Measurements from ENCODE around the gene MAGI2.
"Not testable (repeated sequence)": the region's sequence is repeated elsewhere in the genome, so short reads cannot be mapped to it uniquely, and the experiment has no call there.

Gene MAGI2

DNA sequence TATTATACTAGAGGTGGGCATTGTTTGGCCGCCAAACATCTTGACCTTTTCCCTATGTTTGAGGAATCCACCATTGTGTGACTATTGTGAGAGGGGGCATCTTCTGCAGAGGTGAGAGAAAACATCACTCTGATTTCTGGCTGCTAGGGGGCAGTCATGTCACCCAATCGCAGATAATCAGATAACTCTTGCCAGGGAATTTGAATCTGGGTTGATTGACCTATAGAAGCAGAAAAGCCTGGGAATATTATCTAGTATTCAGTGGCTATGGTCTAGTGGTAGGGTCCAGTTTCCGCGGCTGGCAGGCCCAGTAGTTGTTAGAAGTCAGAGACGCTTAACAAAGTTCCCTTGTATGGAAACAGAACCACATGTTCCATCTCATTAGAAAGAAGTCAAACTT, 846.4 kb downstream of the MAGI2 start:
- DNase-seq: no peak

DNA sequence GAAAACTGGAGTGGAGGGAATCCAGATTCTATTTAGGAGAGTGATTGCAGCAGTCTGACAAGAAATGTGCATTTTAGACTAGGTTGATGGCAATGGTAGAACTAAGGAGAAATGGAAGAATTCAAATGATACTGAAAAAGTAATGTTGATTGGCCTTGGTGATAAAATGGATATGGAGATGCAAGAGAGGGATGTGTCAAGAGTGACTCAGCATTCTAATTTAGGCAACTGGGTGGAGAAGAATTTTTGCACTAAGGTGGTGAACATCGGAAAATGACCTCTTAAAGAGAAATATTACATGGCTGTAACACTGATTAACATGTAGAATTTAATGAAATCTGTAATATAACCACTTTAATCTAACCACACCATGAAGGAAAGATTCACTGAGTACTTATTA, 848.3 kb downstream of the MAGI2 start:
- no peak for DNase-seq

DNA sequence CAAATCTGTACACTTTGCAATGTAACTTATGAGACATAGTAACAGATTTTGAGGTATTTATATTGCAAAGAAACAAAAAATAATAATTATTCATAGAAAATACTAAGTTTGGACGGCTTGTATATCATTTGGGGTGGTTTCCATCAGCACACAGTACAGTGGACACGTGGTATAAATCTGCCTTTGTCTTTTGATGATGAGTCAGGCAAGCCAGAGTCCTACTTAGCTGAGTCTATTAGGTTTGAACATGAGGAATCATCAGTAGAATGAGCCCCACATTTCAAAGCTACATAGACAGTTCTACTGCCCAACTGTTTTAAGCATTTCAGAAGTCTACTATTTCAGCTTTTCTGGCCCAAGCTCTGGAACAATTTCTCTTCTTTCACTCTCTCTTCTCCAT, 851.7 kb downstream of the MAGI2 start:
- no peak for DNase-seq

DNA sequence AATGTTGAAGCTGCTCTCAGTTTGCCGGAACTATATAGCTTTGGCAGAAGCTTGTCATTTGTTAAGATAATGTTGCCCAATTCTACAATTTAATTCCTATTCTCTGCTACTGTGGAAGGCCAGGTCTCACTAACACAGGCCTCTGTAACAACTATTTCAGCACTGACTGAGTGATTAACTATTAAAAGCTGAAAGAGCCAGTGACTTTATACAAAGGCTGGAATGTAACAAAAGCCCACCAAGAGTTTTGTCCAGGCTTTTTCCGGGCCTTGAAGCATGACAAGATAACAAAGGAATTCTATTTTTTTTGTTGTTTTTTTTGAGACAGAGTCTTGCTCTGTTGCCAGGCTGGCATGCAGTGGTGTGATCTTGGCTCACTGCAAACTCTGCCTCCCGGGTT, 859.3 kb downstream of the MAGI2 start:
- no peak for DNase-seq

DNA sequence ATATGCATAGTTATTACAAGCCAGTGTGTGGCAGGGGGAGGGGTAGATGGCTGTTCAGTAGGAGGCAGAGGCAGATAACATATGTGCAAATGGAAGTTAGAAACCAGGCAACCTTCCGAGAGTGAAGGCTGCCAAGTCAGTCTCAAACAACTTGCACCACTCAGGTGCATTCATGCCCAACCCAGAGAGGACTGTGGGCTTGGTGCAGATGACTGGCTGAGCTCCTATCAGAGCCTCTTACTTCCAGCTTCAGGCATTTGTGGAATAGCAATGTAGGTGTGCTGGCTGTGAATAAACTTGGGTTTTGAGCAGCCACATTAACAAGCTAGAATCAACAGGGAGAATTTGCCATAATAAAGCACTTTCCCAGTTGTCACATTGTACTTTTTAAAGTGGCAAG, 865.1 kb downstream of the MAGI2 start:
- no peak for DNase-seq

DNA sequence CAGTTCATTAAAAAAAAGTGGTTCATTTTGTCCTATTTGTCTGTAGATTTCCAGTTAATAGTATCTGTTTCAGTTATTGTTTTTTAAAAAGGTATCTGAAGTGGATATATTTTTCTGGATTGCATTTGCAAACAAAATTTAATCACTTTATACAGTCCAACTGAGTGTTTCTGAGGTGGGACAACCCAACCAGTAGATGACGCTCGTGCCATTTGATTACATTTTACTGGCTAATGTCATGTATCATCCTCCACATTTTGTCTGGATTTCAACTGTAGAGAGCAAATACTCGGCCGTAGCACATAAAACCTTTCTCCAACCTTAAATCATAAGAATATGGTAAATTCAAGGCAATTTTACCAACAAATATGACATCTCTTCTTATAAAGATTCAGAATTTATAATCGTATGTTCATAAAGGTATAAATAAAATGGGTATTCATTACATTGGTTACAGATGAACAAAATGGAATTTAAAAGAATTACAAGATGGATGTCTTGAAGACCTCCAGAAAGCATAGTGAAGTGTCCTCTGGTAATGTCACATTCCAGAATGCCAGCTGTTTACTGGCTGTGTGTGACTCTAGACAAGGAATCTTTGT, 865.9 kb downstream of the MAGI2 start:
- DNase-seq: no peak

DNA sequence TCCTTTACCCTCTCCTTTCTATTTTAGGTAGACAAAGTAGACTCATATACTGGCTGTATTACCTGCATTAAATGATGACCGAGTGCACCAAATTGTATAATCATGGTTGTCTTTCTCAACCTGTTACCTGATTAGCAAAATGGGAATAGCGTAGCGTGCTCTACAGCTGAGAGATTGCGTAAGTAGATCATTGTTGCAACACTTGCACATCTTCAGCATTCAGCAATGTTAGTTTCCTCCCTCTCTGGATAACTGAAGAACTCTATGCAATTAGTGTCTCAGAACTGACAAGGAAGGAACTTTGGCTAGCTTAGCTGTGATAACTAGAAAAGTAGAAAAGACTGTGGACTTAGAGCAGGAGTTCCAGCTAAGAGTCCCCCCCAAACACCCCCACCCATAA, 867.5 kb downstream of the MAGI2 start:
- no peak for DNase-seq

DNA sequence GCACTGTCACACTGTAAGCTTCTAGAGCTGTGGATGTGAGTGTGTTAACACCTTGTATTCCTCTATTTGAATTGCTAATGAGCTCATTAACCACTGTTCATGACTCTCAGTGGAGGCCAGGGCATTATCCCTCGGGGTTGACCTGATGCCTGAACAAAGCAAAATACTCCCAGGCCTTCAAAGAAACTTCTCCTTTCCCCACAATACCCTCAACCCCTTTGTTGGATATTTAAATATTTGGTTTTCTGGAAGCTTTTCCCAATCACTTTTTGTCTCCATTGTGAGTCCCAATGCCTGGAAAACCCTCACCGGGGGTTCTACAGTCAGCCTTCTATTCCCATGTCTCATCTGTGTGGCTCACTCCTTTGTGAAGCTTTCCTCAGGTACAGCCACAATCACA, 874.8 kb downstream of the MAGI2 start:
- DNase-seq: no peak

DNA sequence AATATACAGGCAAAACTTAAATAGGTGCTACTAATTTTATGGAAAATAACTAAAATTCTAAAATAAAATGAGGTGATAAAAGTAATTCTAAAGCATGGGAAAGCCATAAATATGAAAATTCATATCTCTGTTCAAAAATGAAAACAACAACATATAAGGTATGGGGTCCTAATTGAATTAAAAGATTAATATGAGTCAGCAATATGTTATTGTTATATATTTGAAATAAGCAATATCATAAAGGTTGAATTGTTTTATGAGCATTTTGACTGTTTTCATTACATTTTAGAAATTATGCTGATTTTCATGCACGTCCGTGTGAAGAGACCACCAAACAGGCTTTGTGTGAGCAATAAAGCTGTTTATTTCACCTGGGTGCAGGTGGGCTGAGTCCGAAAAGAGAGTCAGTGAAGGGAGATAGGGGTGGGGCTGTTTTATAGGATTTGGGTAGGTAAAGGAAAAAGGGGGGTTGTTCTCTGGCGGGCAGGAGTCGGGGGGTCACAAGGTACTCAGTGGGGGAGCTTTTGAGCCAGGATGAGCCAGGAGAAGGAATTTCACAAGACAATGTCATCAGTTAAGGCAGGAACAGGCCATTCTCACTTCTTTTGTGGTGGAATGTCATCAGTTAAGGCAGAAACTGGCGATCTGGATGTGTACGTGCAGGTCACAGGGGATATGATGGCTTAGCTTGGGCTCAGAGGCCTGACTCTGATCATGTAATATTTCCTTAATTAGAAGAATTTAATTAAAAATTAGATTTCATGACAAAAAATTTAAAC, 876.1 kb downstream of the MAGI2 start:
- not testable (repeated sequence) for DNase-seq

DNA sequence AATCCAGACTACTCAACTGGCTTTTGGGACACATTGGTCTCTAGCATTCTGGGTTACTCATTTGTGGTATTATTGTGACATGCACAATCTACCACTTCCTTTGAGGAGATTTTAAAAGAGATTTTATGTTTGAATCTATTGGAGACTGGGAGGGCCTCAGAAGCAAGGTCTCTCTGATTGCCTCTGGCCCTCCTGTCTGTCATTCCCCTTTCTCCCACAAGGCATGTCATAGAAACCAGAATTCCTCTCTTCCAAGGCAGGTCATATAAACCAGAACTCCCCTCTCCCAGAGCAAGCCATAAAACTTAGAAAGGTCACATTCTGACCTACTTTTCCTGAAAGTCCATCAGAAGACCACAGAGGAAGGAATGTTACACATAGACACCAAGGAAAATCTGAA, 877.2 kb downstream of the MAGI2 start:
- no peak for DNase-seq

DNA sequence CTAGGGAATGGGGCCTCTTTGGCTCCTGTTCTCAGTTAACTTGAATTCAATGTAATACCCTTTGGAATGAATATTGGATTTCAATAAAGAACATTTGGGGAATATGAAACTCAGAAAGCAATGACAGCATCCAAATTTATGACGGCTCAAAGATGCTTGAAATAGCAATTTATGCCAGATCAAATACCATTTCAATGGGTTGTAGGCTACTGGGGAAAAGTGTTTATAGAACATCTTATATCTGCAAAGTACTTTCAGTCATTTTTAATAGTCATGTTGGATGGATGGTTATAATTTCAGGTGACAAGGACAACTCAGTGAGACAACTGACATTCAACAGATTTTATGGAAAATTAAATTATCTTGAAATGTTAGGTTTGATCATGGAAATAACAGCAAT, 882.2 kb downstream of the MAGI2 start:
- no peak for DNase-seq

DNA sequence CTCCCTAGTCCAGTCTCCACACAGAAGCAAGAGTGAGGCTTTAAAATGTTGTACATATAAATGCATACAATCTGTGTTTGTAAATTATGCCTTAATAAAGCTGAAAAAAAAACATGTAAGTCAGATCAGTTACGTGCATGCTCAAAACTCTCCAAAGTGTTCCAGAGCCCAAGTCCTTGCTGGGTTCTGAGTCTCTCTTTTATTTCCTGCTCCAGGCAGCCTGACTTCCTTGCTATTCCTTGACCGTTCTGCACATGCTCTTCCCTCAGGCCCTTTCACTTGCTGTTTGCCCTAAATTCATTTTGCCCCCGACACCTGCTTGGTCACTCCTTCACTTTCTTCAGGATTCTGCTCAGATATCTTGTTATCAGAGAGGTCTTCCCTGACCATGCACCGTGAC, 884.8 kb downstream of the MAGI2 start:
- DNase-seq: no peak

DNA sequence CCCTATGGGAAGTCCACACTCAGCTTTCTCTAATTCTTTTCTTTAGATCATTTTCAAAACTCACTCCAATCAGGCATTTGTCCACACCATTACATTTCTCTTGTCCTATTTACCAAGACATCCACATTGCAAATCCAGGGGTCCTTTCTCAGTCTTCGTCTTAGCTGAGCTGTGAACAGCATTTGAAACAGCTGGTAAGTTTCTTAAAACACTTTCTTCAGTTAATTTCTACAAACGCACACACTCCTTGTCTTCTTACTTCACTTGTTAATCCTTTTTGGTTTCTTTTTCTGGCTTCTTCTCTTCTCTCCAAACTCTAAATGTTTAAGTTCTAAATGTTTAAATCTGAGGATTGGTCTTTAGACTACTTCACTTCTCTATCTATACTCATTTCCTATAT, 885.6 kb downstream of the MAGI2 start:
- DNase-seq: no peak

DNA sequence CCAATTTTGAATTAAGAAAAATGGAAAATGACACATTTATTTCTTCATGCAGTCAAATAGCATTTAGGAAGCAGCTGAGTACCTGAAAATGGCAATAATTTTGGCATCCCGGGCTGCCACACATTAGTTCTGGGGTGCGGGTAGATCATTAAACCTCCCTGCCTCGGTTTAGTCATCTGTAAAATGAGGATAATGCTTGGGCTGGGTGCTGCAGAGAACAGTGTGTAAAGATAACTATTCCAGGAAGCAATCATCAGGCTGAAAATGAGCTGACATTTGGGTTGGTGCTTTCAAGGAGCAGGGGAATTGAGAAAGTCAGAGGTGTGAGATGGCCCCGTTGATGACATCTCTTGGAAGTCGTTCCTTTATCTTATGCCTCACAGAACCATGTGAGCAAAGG, 887.7 kb downstream of the MAGI2 start:
- DNase-seq: no peak

DNA sequence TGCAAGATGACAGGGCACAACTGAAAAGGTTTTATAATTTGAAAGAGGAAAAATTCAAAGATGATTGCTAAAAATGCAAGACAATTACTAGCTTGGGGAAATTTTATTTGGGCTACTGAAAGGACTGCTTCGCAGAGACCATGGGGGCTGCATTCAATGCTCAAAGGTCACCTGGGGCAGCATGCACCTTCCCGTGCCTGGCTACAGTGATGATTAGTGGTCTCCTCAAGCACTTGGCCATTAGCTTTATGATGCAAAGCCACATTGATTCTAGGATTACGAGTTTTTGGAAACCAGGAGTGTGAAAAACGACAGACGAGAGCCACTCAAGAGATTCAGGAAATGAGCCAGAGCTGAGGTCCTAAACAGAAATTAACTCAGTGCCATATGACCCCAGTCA, 890.3 kb downstream of the MAGI2 start:
- no peak for DNase-seq

DNA sequence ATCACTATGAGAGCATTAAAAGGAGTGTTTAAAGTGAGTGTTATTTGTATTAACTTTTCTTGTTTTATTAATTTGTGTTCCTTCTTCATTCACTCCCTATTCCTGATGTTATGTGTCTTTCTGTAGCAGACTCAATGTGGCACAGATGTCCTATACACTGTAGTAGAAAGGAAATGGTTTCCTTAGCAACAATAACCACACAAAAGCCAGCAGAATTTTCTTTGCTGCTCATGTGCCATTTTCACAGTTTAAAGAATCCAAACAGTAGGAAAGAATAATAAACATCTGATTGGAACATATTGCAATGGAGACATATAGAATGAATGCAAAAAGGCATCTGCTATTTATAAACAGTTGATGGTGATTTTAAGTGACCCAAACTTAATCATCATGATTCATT, 891.3 kb downstream of the MAGI2 start:
- DNase-seq: no peak

DNA sequence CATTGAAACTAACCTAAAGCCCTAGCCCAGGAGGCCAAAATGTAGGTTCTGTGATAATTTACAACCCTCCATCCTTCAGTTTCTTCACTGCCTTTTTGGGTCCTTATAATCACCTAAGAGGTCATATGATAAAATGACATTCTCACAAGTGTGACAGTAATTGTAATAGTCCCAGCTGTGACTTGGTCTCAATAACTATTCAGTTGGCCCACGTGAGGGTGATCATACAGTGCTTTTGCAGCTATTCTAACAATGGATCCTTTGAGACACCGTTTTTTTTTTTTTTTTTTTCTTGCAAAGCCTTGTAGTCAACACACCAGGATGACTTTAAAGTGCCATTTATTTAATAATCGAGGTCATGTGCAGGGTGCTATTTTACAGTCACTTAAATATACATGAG, 894.9 kb downstream of the MAGI2 start:
- no peak for DNase-seq

DNA sequence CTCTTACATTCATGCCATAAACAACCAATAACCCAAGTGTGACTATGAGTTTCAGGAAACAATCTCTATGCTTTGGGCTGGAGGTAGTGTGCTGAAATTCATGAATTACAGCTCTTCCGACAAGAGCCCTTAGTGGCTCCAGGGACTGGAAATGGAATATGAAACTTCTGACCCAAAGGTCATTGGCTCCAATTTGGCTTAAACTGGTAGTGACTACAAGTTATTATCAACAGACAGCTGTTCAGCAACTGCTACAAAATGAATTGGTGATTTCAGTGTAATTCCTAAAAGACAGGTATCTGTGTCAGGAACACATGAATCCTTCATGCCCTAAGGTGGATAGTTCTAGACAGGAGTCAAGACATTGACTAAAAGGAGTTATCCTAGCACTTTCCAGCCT, 909.5 kb downstream of the MAGI2 start:
- no peak for DNase-seq

DNA sequence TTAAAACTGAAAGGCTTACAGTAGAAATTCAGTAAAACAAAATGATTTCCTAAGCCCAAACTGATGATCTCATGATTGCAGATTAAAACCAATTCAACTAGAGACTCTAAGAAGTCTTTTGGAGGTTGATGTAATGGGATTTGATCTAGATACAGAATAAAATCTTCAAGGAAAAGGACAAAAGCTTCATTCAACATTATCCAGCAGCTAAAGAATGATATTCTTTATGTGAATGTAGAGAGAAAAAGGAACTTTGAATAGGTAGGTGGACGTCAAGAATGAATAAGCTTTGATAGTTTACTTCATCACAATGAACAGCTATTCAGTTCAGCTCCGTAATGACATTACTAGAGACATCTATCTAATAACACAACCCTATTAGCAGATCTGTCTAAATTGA, 910.5 kb downstream of the MAGI2 start:
- DNase-seq: no peak

DNA sequence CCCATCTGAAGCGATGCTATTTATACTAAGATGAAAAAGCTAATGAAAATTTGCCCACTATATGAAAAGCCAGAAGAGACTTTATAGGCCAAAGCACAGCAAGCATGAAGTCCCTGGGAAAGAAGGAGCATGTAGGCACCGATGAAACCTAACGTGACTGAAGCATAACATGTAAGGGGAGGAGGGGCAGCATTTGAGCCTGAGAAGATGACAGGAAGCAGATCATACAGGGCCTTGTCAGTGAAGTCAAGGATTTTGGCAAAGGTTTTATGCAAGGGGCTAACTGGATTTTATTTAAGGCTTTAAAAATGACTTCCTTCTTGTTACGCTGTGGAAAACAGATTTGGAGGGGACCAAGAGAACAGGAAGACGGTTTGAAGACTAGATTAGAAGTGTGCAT, 910.9 kb downstream of the MAGI2 start:
- DNase-seq: no peak

DNA sequence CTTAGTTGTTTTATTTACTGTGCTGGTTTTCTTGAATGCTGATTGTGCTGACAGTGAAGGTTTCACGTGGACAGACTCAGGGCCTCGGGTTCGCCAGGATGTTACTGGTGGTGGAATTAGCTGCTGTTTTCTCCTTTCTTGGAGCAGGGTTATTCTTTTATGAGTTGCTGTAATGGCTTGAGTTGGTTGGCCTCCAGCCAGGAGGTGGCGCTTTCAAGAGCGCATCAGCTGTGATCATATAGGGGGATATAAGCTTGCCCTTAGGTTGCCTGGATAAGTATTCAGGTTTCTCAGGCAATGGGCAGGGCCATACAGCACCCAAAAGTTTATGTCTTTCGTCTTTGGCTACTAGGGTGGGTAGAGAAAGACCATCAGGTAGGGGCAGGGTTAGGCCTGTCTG, 913.6 kb downstream of the MAGI2 start:
- no peak for DNase-seq

DNA sequence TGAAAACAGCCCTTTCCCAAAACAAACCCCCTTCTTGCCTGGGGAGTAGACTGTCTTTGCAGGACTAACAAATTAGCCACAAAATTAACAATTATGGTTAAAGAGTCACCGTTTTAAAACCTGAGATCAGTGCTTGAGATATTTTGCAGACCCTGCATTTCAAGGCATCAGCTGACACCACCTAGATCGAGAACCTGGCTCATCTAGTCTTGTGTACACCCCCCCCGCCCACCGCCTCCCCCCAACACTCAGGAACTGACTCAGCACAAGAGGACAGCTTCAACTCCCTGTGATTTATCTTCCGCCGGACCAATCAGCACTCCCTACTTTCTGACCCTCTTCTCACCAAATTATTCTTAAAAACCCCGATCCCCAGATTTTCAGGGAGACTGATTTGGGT, 917.8 kb downstream of the MAGI2 start:
- DNase-seq: no peak

DNA sequence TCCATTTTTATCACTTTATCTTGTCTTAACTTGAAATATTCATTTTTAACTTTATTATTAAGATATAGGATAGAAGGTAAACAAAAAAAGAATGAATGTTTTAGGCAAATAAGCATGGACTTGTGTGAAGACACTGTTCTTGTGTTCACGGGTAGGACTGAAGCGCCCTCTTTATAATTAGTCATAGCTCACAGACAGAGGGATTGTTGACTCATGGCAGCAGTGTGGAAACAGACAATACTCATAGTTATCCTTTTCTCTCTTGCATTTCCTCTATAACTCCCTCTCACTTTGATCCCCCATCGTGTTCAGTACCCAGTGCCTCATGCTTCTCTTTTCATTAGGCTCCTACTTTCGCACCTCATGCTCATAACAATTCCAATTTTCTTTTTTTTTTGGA, 923.1 kb downstream of the MAGI2 start:
- no peak for DNase-seq

DNA sequence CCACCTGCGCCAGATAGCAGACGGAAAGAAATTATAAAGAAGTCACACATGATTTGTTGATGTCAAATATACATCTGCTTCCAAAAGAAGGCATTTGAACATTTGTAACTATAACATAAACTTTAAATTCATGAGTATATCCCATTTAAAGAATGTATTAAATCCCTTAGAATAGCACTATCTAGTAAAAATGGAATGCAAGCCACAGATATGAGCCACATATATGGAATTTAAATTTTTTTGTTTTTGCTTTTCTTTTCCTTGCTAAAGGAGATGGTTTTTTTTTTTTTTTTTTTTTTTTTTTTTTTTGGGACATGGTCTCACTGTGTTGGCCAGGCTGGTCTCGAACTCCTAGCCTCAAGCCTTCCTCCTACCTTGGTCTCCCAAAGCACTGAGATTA, 924.1 kb downstream of the MAGI2 start:
- no peak for DNase-seq

DNA sequence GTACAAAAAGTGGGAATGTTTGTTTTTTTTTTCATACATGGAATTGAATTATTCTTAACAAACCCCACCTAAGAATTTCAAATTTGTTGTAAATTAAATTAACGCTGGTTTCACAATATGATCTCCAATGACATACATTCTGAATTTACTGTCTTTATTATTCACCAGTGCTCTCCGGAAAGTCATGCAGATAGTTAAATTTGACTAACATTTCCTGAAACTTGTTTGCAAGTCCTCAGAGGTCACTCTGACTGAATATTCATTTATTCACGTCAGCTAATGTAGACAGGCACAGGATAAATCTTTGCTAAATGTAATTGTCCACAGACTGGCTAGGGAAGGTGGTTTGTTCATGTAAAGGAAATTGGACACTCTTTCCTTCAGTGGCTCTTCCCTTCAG, 924.5 kb downstream of the MAGI2 start:
- DNase-seq: no peak

Data from stimulated activated CD4-positive, alpha-beta T cell treated with anti-CD3 and anti-CD28 coated beads, Interleukin-4, amount 100 ng/mL, for 1 hour (primary cell).